Measurements from ENCODE around the gene SLC27A6.

Gene SLC27A6

GRCh38 chr5:129065721-129066120 is 100.4 kb downstream of the SLC27A6 start:
- DNase-seq: no peak

GRCh38 chr5:129067745-129068144 is 102.5 kb downstream of the SLC27A6 start:
- DNase-seq: no peak

GRCh38 chr5:129069292-129069691 is 104.0 kb downstream of the SLC27A6 start:
- DNase-seq: no peak

GRCh38 chr5:129073111-129073510 is 107.8 kb downstream of the SLC27A6 start:
- DNase-seq: no peak

- DNase-seq: no peak
Measured at GRCh38 chr5:129074903-129075302, 109.6 kb downstream of the SLC27A6 start.

- no peak for DNase-seq
Measured at GRCh38 chr5:129077433-129078075, 112.3 kb downstream of the SLC27A6 start.

- DNase-seq: no peak
Measured at GRCh38 chr5:129078247-129078646, 113.0 kb downstream of the SLC27A6 start.

- no peak for DNase-seq
Measured at GRCh38 chr5:129078660-129079059, 113.4 kb downstream of the SLC27A6 start.

GRCh38 chr5:129079496-129079895 is 114.2 kb downstream of the SLC27A6 start:
- no peak for DNase-seq

- no peak for DNase-seq
Measured at GRCh38 chr5:129080766-129081165, 115.5 kb downstream of the SLC27A6 start.

GRCh38 chr5:129082225-129083136 is 117.2 kb downstream of the SLC27A6 start:
- no peak for DNase-seq

All from DMS53 (cell line).